ENCODE data around the gene NAMPT. TPM values are rescaled to one million over a fixed set of nuclear protein-coding genes. Genes with fewer than 3 reads are reported as not detected.
"Not testable (repeated sequence)": the region's sequence is repeated elsewhere in the genome, so short reads cannot be mapped to it uniquely, and the experiment has no call there.

The NAMPT gene
- total RNA-seq, 1 donor from 2014 or later = 52.7 TPM

- no peaks in the 10 kb centered on the region for H3K4me1 Mint-ChIP-seq
- H3K9me3 Mint-ChIP-seq = peaks cover 2% of the 10 kb centered on the region
- H3K4me3 Mint-ChIP-seq = no peak overlapping the region
- no peak for TF ChIP-seq CTCF (conservative IDR thresholded peaks at IDR 0.05)
- H3K27me3 Mint-ChIP-seq (ENCODE audit: low read depth) = no peaks in the 10 kb centered on the region
- DNase-seq (ENCODE audit: low read depth, low spot score) = no peak
- H3K36me3 Mint-ChIP-seq (ENCODE audit: low read depth) = no peaks in the 10 kb centered on the region
- H3K27ac Mint-ChIP-seq (ENCODE audit: unreplicated experiment) = no peak overlapping the region
These were observed 27.5 kb upstream of the NAMPT start for GRCh38 chr7:106312099-106312871.

DNA sequence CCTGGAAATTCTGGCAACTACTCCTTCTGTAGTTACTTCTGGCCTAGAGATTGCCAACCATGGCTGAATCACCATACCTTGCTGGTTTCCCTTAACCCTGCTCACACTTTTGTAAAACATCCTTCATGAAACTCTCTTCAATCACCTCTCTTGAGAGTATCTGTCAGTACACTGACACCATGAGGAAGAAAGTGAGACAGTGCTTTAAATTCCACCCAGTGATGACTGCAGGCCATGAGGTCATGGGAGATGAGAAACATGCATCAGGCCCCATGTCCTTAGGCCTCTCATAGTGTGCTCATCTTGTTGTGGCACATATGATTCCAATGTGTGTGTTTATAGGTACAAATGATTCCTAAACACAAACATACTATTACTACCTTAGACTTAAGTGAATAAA lies 24.6 kb upstream of the NAMPT start:
- peaks cover 5% of the 10 kb centered on the region for H3K4me1 Mint-ChIP-seq
- H3K27ac Mint-ChIP-seq (ENCODE audit: unreplicated experiment) = no peak overlapping the region
- DNase-seq (ENCODE audit: low read depth, low spot score) = no peak
- H3K9me3 Mint-ChIP-seq = no peaks in the 10 kb centered on the region
- no peak for TF ChIP-seq CTCF (conservative IDR thresholded peaks at IDR 0.05)
- no peak overlapping the region for H3K4me3 Mint-ChIP-seq
- H3K27me3 Mint-ChIP-seq (ENCODE audit: low read depth) = no peaks in the 10 kb centered on the region
- H3K36me3 Mint-ChIP-seq (ENCODE audit: low read depth) = no peaks in the 10 kb centered on the region

GRCh38 chr7:106306256-106306655 lies 21.5 kb upstream of the NAMPT start:
- Mint-ChIP-seq H3K4me3 (no peak overlapping the region), H3K9me3 (peaks cover 12% of the 10 kb centered on the region), H3K36me3 (ENCODE audit: low read depth) (peaks cover 2% of the 10 kb centered on the region), H3K27ac (ENCODE audit: unreplicated experiment) (no peak overlapping the region), H3K4me1 (peaks cover 5% of the 10 kb centered on the region), H3K27me3 (ENCODE audit: low read depth) (no peaks in the 10 kb centered on the region)
- no peak for TF ChIP-seq CTCF (conservative IDR thresholded peaks at IDR 0.05)
- DNase-seq (ENCODE audit: low read depth, low spot score) = no peak

DNA sequence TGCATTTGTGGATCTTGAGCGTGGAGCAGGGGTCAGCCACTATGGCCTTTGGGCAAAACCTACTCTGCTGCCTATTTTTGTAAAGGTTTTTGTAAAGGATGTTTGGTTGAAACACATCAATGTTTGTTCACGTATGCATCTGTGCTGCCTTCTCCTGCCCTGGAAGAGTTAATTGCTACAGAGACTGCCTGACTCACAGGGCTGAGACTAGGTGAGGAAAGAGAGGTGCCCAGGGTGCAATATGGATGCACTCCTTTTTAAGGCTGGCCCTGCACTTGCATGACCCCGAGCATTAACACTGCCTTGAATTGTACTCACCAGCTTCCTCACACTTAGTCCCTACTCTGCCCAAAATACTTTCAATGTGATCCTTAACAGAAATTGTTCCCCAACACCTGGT lies 20.9 kb upstream of the NAMPT start:
- no peak for TF ChIP-seq CTCF (conservative IDR thresholded peaks at IDR 0.05)
- H3K27me3 Mint-ChIP-seq (ENCODE audit: low read depth) = no peaks in the 10 kb centered on the region
- peaks cover 6% of the 10 kb centered on the region for H3K36me3 Mint-ChIP-seq (ENCODE audit: low read depth)
- H3K27ac Mint-ChIP-seq (ENCODE audit: unreplicated experiment) = no peak overlapping the region
- H3K4me3 Mint-ChIP-seq = no peak overlapping the region
- H3K4me1 Mint-ChIP-seq = peaks cover 5% of the 10 kb centered on the region
- H3K9me3 Mint-ChIP-seq = peaks cover 16% of the 10 kb centered on the region
- no peak for DNase-seq (ENCODE audit: low read depth, low spot score)

DNA sequence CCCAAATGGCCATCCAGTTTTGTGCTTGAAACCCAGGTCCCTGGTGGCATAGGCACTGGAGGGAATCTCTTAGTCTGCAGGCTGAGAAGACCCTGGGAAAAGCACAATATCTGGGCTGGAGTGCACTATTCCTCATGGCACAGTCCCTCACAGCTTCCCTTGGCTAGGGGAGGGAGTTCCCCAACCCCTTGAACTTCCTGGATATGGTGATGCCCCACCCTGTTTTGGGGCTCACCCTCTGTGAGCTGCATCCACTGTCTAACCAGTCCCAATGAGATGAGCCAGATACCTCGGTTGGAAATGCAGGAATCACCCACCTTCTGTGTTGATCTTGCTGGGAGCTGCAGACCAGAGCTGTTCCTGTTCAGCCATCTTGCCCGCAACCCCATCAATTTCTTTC lies 19.8 kb upstream of the NAMPT start:
- Mint-ChIP-seq H3K27ac (ENCODE audit: unreplicated experiment) (no peak overlapping the region), H3K4me1 (peaks cover 5% of the 10 kb centered on the region), H3K9me3 (peaks cover 16% of the 10 kb centered on the region), H3K36me3 (ENCODE audit: low read depth) (peaks cover 6% of the 10 kb centered on the region), H3K4me3 (no peak overlapping the region), H3K27me3 (ENCODE audit: low read depth) (no peaks in the 10 kb centered on the region)
- DNase-seq (ENCODE audit: low read depth, low spot score) = no peak
- TF ChIP-seq CTCF (conservative IDR thresholded peaks at IDR 0.05) = no peak

DNA sequence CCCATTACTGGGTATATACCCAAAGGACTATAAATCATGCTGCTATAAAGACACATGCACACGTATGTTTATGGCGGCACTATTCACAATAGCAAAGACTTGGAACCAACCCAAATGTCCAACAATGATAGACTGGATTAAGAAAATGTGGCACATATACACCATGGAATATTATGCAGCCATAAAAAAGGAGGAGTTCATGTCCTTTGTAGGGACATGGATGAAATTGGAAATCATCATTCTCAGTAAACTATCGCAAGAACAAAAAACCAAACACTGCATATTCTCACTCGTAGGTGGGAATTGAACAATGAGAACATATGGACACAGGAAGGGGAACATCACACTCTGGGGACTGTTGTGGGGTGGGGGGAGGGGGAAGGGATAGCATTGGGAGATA lies 13.8 kb upstream of the NAMPT start:
- H3K27me3 Mint-ChIP-seq (ENCODE audit: low read depth); DNase-seq (ENCODE audit: low read depth, low spot score); H3K27ac Mint-ChIP-seq (ENCODE audit: unreplicated experiment); H3K4me3 Mint-ChIP-seq; H3K4me1 Mint-ChIP-seq: not testable (repeated sequence)
- Mint-ChIP-seq H3K36me3 (ENCODE audit: low read depth) (peaks cover 12% of the 10 kb centered on the region), H3K9me3 (peaks cover 29% of the 10 kb centered on the region)

DNA sequence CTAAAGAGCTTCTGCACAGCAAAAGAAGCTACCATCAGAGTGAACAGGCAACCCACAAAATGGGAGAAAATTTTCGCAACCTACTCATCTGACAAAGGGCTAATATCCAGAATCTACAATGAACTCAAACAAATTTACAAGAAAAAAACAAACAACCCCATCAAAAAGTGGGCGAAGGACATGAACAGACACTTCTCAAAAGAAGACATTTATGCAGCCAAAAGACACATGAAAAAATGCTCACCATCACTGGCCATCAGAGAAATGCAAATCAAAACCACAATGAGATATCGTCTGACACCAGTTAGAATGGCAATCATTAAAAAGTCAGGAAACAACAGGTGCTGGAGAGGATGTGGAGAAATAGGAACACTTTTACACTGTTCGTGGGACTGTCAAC lies 13.4 kb upstream of the NAMPT start:
- not testable (repeated sequence) for H3K27ac Mint-ChIP-seq (ENCODE audit: unreplicated experiment); H3K27me3 Mint-ChIP-seq (ENCODE audit: low read depth); DNase-seq (ENCODE audit: low read depth, low spot score); H3K4me1 Mint-ChIP-seq; H3K4me3 Mint-ChIP-seq
- Mint-ChIP-seq H3K36me3 (ENCODE audit: low read depth) (peaks cover 12% of the 10 kb centered on the region), H3K9me3 (peaks cover 28% of the 10 kb centered on the region)

All from neural crest cell (in vitro differentiated cells).